Activated B cell treated with CpG ODN at 0.5 μM for 24 hours (primary cell): Measurements from ENCODE around the gene SMCO3. TPM values are rescaled to one million over a fixed set of nuclear protein-coding genes. Genes with fewer than 3 reads are reported as not detected.

Experiments
- ATAC-seq: fragments of 200-7000 bp; cut with Tn5 transposase; one replicate; pipeline ENCODE4 v1.10.0; 2021; ENCODE audit warnings: low read depth, mild to moderate bottlenecking, moderate library complexity
- CTCF ChIA-PET: fragments of 350-600 bp; sonication (Branson Sonifier 250); formaldehyde crosslinking; loops from one replicate; lab custom pipeline; 2021; ENCODE audit warnings: antibody characterized with exemption; lab: Charles Lee
- POLR2A ChIA-PET: fragments of 350-600 bp; sonication (Branson Sonifier 250); formaldehyde crosslinking; loops from one replicate; lab custom pipeline; 2021; ENCODE audit warnings: antibody characterized with exemption; lab: Charles Lee
- DNase-seq: peaks from one replicate; pipeline ENCODE4 v3.0.0; 2022
- H3K27ac Mint-ChIP-seq: one replicate; pipeline ENCODE4 v1.8.0; 2020; ENCODE audit warnings: mixed read lengths
- H3K27me3 Mint-ChIP-seq: one replicate; pipeline ENCODE4 v1.8.0; 2021; ENCODE audit warnings: mixed read lengths
- H3K36me3 Mint-ChIP-seq: one replicate; pipeline ENCODE4 v1.8.0; 2021; ENCODE audit warnings: low read depth, mixed read lengths
- H3K4me1 Mint-ChIP-seq: one replicate; pipeline ENCODE4 v1.8.0; 2021; ENCODE audit warnings: mixed read lengths
- H3K4me3 Mint-ChIP-seq: one replicate; pipeline ENCODE4 v1.8.0; 2020; ENCODE audit warnings: mild to moderate bottlenecking, mixed read lengths
- H3K9me3 Mint-ChIP-seq: one replicate; pipeline ENCODE4 v1.8.0; 2020; ENCODE audit warnings: mixed read lengths
- CTCF ChIP-seq: fragments of 200-600 bp; IDR thresholded peaks from one replicate; pipeline ENCODE4 v1.8.0; 2022; ENCODE audit warnings: antibody characterized with exemption, mild to moderate bottlenecking
- intact Hi-C: fragments of 100-400 bp; cut with micrococcal nuclease; formaldehyde crosslinking; loops from one replicate; pipeline ENCODE4 v1.15.1; 2024
- total RNA-seq: library from RNA; stranded (reverse); gene quantifications from 2 replicates; pipeline ENCODE4 v1.2.3, GENCODE V29; 2022

The SMCO3 gene
- total RNA-seq, 1 donor from 2014 or later = not detected

- Mint-ChIP-seq H3K4me3 (no peak overlapping the region), H3K27me3 (no peaks in the 10 kb centered on the region), H3K27ac (no peak overlapping the region), H3K9me3 (peaks cover 4% of the 10 kb centered on the region), H3K36me3 (no peaks in the 10 kb centered on the region), H3K4me1 (peaks cover 22% of the 10 kb centered on the region)
- ATAC-seq (no peak), DNase-seq (no peak)
- TF ChIP-seq CTCF = no peak
- ChIA-PET CTCF (interaction anchor here (0.9 to 1.2 kb wide), 2 partner anchors 8 to 143 kb away, joined by 3 read pairs; no protein-coding TSS in a partner anchor), POLR2A (interaction anchor here (0.7 kb wide), 1 partner anchor 92 kb away, joined by 6 read pairs; no protein-coding TSS in a partner anchor)
- intact Hi-C loops = no loop called here
Observed at GRCh38 chr12:14852880-14853279, 38.9 kb upstream of the SMCO3 start.

GRCh38 chr12:14850929-14851663, 37.1 kb upstream of the SMCO3 start:
- H3K4me3 Mint-ChIP-seq = no peak overlapping the region
- H3K4me1 Mint-ChIP-seq = peaks cover 16% of the 10 kb centered on the region
- no peaks in the 10 kb centered on the region for H3K27me3 Mint-ChIP-seq
- no peak overlapping the region for H3K27ac Mint-ChIP-seq
- no peak for DNase-seq
- H3K9me3 Mint-ChIP-seq = no peaks in the 10 kb centered on the region
- POLR2A ChIA-PET = no interaction called here
- no peaks in the 10 kb centered on the region for H3K36me3 Mint-ChIP-seq
- no peak for ATAC-seq
- no peak for TF ChIP-seq CTCF
- CTCF ChIA-PET = interaction anchor here (1.2 kb wide), 1 partner anchor 72 kb away, joined by 3 read pairs; no protein-coding TSS in a partner anchor
- intact Hi-C loops = no loop called here

GRCh38 chr12:14849661-14850060, 35.7 kb upstream of the SMCO3 start:
- Mint-ChIP-seq H3K27me3 (no peaks in the 10 kb centered on the region), H3K4me3 (no peak overlapping the region), H3K9me3 (no peaks in the 10 kb centered on the region), H3K27ac (no peak overlapping the region), H3K4me1 (peaks cover 13% of the 10 kb centered on the region), H3K36me3 (no peaks in the 10 kb centered on the region)
- ChIA-PET POLR2A (interaction anchor here (1.3 kb wide), 1 partner anchor 145 kb away, joined by 3 read pairs; no protein-coding TSS in a partner anchor), CTCF (interaction anchor here (0.9 to 7.0 kb wide), 2 partner anchors 111 to 145 kb away, joined by 3 to 139 read pairs; no protein-coding TSS in a partner anchor)
- TF ChIP-seq CTCF = no peak
- intact Hi-C loops = loop anchor here (10.0 kb wide), 1 partner anchor 675 kb away; no protein-coding TSS in a partner anchor
- ATAC-seq (no peak), DNase-seq (no peak)

- DNase-seq = no peak
- TF ChIP-seq CTCF = no peak
- Mint-ChIP-seq H3K36me3 (no peaks in the 10 kb centered on the region), H3K9me3 (no peaks in the 10 kb centered on the region), H3K4me3 (no peak overlapping the region), H3K27me3 (no peaks in the 10 kb centered on the region), H3K4me1 (peaks cover 9% of the 10 kb centered on the region), H3K27ac (no peak overlapping the region)
- no peak for ATAC-seq
- ChIA-PET POLR2A (interaction anchor here (0.8 to 1.1 kb wide), 3 partner anchors 105 to 374 kb away, joined by 3 to 4 read pairs (median 4); partner anchors contain the start of gene RERG), CTCF (interaction anchor here (0.6 to 7.0 kb wide), 7 partner anchors 8 to 376 kb away, joined by 3 to 139 read pairs (median 5); partner anchors contain the start of genes ERP27 and RERG)
- intact Hi-C loops = loop anchor here (10.0 kb wide), 1 partner anchor 678 kb away; no protein-coding TSS in a partner anchor
Observed at GRCh38 chr12:14846876-14847580, 33.0 kb upstream of the SMCO3 start.
